ENCODE measurements around the gene CACHD1.

DNA sequence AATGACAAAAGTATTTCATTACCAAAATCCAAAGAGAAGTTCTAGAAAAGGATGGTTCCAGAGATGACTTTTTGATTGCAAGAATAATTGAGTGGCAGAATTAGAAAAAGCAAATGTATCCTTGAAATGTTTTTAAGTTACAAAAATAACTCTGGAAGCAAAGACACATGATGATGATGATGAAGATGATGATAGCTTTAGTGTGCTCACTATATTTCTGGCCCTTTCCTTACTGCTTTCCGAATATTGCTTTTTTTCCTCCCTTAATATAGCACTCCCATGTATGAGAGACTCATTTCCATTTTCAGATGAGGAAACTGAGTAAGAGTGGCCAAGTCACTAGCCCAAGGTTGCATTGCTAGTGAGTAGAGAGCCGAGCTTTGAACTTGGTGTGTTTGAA lies 54.7 kb downstream of the CACHD1 start:
- TF ChIP-seq, protein P1, sequence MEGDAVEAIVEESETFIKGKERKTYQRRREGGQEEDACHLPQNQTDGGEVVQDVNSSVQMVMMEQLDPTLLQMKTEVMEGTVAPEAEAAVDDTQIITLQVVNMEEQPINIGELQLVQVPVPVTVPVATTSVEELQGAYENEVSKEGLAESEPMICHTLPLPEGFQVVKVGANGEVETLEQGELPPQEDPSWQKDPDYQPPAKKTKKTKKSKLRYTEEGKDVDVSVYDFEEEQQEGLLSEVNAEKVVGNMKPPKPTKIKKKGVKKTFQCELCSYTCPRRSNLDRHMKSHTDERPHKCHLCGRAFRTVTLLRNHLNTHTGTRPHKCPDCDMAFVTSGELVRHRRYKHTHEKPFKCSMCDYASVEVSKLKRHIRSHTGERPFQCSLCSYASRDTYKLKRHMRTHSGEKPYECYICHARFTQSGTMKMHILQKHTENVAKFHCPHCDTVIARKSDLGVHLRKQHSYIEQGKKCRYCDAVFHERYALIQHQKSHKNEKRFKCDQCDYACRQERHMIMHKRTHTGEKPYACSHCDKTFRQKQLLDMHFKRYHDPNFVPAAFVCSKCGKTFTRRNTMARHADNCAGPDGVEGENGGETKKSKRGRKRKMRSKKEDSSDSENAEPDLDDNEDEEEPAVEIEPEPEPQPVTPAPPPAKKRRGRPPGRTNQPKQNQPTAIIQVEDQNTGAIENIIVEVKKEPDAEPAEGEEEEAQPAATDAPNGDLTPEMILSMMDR (IDR thresholded peaks at IDR 0.05): no peak
- TF ChIP-seq RXRA (IDR thresholded peaks at IDR 0.05; ENCODE audit: borderline replicate concordance, low read depth): no peak
- TF ChIP-seq FOXJ3 (CRISPR knock-in tag; IDR thresholded peaks at IDR 0.05): no peak
- TF ChIP-seq YY1 (IDR thresholded peaks at IDR 0.05; ENCODE audit: low read depth): no peak
- TF ChIP-seq POLR2AphosphoS5 (IDR thresholded peaks at IDR 0.05; ENCODE audit: low read depth, low read length): no peak
- no peak for TF ChIP-seq RCOR1 (IDR thresholded peaks at IDR 0.05; ENCODE audit: low read length)
- no peak for TF ChIP-seq EZH2phosphoT487 (IDR thresholded peaks at IDR 0.05; ENCODE audit: borderline replicate concordance, low read depth)
- TF ChIP-seq, protein P2, sequence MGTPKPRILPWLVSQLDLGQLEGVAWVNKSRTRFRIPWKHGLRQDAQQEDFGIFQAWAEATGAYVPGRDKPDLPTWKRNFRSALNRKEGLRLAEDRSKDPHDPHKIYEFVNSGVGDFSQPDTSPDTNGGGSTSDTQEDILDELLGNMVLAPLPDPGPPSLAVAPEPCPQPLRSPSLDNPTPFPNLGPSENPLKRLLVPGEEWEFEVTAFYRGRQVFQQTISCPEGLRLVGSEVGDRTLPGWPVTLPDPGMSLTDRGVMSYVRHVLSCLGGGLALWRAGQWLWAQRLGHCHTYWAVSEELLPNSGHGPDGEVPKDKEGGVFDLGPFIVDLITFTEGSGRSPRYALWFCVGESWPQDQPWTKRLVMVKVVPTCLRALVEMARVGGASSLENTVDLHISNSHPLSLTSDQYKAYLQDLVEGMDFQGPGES (IDR thresholded peaks at IDR 0.05; ENCODE audit: low read depth, low read length): no peak
- no peak for TF ChIP-seq TEAD4 (IDR thresholded peaks at IDR 0.05; ENCODE audit: borderline replicate concordance, insufficient read depth)
- TF ChIP-seq, protein P3, sequence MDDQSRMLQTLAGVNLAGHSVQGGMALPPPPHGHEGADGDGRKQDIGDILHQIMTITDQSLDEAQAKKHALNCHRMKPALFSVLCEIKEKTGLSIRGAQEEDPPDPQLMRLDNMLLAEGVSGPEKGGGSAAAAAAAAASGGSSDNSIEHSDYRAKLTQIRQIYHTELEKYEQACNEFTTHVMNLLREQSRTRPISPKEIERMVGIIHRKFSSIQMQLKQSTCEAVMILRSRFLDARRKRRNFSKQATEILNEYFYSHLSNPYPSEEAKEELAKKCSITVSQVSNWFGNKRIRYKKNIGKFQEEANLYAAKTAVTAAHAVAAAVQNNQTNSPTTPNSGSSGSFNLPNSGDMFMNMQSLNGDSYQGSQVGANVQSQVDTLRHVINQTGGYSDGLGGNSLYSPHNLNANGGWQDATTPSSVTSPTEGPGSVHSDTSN (IDR thresholded peaks at IDR 0.05): no peak
- no peak for TF ChIP-seq EP300 (IDR thresholded peaks at IDR 0.05; ENCODE audit: borderline replicate concordance in 1 of 2, low read depth in 1 of 2, low read length in 1 of 2)
- TF ChIP-seq TAF1 (IDR thresholded peaks at IDR 0.05; ENCODE audit: borderline replicate concordance, low read depth, low read length): no peak
